Lung (tissue), 12 donors: ENCODE measurements around the gene PIF1. TPM values are rescaled to one million over a fixed set of nuclear protein-coding genes. Genes with fewer than 3 reads are reported as not detected.

Source experiments
- ATAC-seq: fragments of 200-7000 bp; cut with Tn5 transposase; one replicate; pipeline ENCODE4 v1.9.1; 2020; ENCODE audit warnings: moderate number of reproducible peaks; ENCODE audit not compliant: insufficient read depth, low FRiP score
- DNase-seq, 3 donors: peaks; one replicate each; pipeline ENCODE4 v3.0.0-alpha.2; 2013 to 2017
- H3K27ac ChIP-seq, 2 donors: one replicate each; pipeline ENCODE4 v1.5.1; 2013; ENCODE audit warnings: mild to moderate bottlenecking in 2 of 2, moderate library complexity in 2 of 2, control low read depth in 1 of 2, inconsistent platforms in 1 of 2, low read depth in 1 of 2, low read length in 1 of 2
- H3K27me3 ChIP-seq, 3 donors: one replicate each; pipeline ENCODE4 v1.5.1; 2013; ENCODE audit warnings: low read length in 2 of 3; ENCODE audit not compliant: control insufficient read depth in 3 of 3, insufficient read depth in 3 of 3
- H3K36me3 ChIP-seq, 4 donors: one replicate each; pipeline ENCODE4 v1.5.1; 2013; ENCODE audit warnings: low read length in 4 of 4, mild to moderate bottlenecking in 1 of 4, moderate library complexity in 1 of 4; ENCODE audit not compliant: control insufficient read depth in 4 of 4, insufficient read depth in 4 of 4
- H3K4me1 ChIP-seq, 5 donors: one replicate each; pipeline ENCODE4 v1.5.1; 2013; ENCODE audit warnings: low read length in 5 of 5, mild to moderate bottlenecking in 2 of 5, moderate library complexity in 1 of 5; ENCODE audit not compliant: control insufficient read depth in 5 of 5, insufficient read depth in 5 of 5
- H3K4me3 ChIP-seq: one replicate; pipeline ENCODE4 v1.5.1; 2013; ENCODE audit warnings: mild to moderate bottlenecking, control low read depth, moderate library complexity
- H3K9ac ChIP-seq, 2 donors: one replicate each; pipeline ENCODE4 v1.5.1; 2013; ENCODE audit warnings: low read length in 2 of 2, control low read depth in 1 of 2; ENCODE audit not compliant: insufficient read depth in 1 of 2
- H3K9me3 ChIP-seq, 4 donors: one replicate each; pipeline ENCODE4 v1.5.1; 2013; ENCODE audit warnings: low read length in 3 of 4, mild to moderate bottlenecking in 1 of 4, moderate library complexity in 1 of 4; ENCODE audit not compliant: control insufficient read depth in 4 of 4, insufficient read depth in 3 of 4
- CTCF ChIP-seq: IDR thresholded peaks from 2 replicates; pipeline ENCODE4 v1.5.1; 2012; ENCODE audit warnings: mild to moderate bottlenecking; ENCODE audit errors: control extremely low read depth, extremely low read depth
- WGBS, 2 donors: extraction: QIAGEN DNeasy Blood & Tissue Kit; methylation state at CpG; one replicate each; pipeline ENCODE4 v1.1.7; 2013; 5-methylcytosine and 5-hydroxymethylcytosine counted together
- polyA plus RNA-seq, 2 donors: library from polyadenylated mRNA; stranded (reverse); fragments of 200-250 nt; gene quantifications; one replicate each; pipeline ENCODE4 v1.2.1, GENCODE V29; 2013
- total RNA-seq, 2 donors: library from RNA; depleted of rRNA in 1 of 2; stranded (reverse); fragments of >200 nt in 1 of 2; gene quantifications; one replicate each; pipeline ENCODE4 v1.2.1, GENCODE V29; 2014 to 2021
- donor health status: control.
- donor health status: control.
- donor health status: Bipolar disorder and iron deficiency.
- donor health status: healthy.
- donor health status: DM: yes; HTN: yes; CAD: no.

PIF1 gene
- total and polyA plus RNA-seq, 4 donors: 1.1 to 2.4 (median 1.2) TPM

- Histone ChIP-seq H3K27ac (peak overlapping the region; percentile 6 to 80), H3K4me3 (peak overlapping the region; percentile 0), H3K9me3 (no peaks in the 10 kb centered on the region), H3K9ac (peak overlapping the region in 1 of 2 donors; percentile 40), H3K27me3 (no peaks in the 10 kb centered on the region), H3K4me1 (peaks cover 0 to 50% (median 21%) of the 10 kb centered on the region in 5 donors), H3K36me3 (peaks cover 0 to 13% (median 4%) of the 10 kb centered on the region in 4 donors)
- DNase-seq (peak; percentile 60 to 78 (median 67)), ATAC-seq (no peak)
- TF ChIP-seq CTCF: no peak
- 0 to 14% methylated on average over 2 of the region's 2 CpGs for WGBS, 2 donors
Measured at GRCh38 chr15:64845183-64845611, 19.8 kb upstream of the PIF1 start.

GRCh38 chr15:64844576-64845145, 19.2 kb upstream of the PIF1 start:
- Histone ChIP-seq H3K4me1 (peaks cover 0 to 50% (median 21%) of the 10 kb centered on the region in 5 donors), H3K9me3 (no peaks in the 10 kb centered on the region), H3K36me3 (peaks cover 0 to 10% (median 4%) of the 10 kb centered on the region in 4 donors), H3K9ac (peak overlapping the region in 1 of 2 donors; percentile 40), H3K27ac (peak overlapping the region; percentile 3 to 80), H3K4me3 (peak overlapping the region; percentile 47), H3K27me3 (no peaks in the 10 kb centered on the region)
- DNase-seq (no peak), ATAC-seq (no peak)
- 24 to 30% methylated on average over 8 of the region's 8 CpGs for WGBS, 2 donors
- TF ChIP-seq CTCF: no peak

- DNase-seq (no peak), ATAC-seq (no peak)
- TF ChIP-seq CTCF: no peak
- Histone ChIP-seq H3K9me3 (no peaks in the 10 kb centered on the region), H3K27me3 (no peaks in the 10 kb centered on the region), H3K36me3 (peaks cover 0 to 10% (median 4%) of the 10 kb centered on the region in 4 donors), H3K4me1 (peaks cover 0 to 50% (median 21%) of the 10 kb centered on the region in 5 donors), H3K9ac (peak overlapping the region in 1 of 2 donors; percentile 40), H3K4me3 (peak overlapping the region; percentile 47), H3K27ac (peak overlapping the region in 1 of 2 donors; percentile 80)
- 47 to 52% methylated on average over 4 of the region's 4 CpGs for WGBS, 2 donors
Measured at GRCh38 chr15:64843991-64844390, 18.5 kb upstream of the PIF1 start.
